OCI-LY7 (cell line): ENCODE results near the gene PTPRT. TPM values are rescaled to one million over a fixed set of nuclear protein-coding genes. Genes with fewer than 3 reads are reported as not detected.

Experiments
- BruUV-seq: library from RNA; stranded (reverse); fragments of 400-500 nt; replicated peaks from 2 replicates; lab custom pipeline; 2021; lab: Mats Ljungman, UMichigan
- CTCF ChIA-PET: fragments of 300-600 bp; sonication (Branson Sonifier 250); formaldehyde crosslinking; loops from one replicate; lab custom pipeline; 2022; ENCODE audit warnings: antibody characterized with exemption; ENCODE audit not compliant: unreplicated experiment; lab: Charles Lee
- POLR2A ChIA-PET: fragments of 300-600 bp; sonication (Branson Sonifier 250); formaldehyde crosslinking; loops from one replicate; lab custom pipeline; 2022; ENCODE audit warnings: antibody characterized with exemption; lab: Charles Lee
- DNase-seq: peaks from one replicate; pipeline ENCODE4 v3.0.0-alpha.2; 2015; ENCODE audit warnings: low spot score
- H2AFZ ChIP-seq: fragments of 200-600 bp; sonication (generic), shearing (Covaris generic); 2 replicates; pipeline ENCODE4 v1.6.1; 2014; ENCODE audit warnings: mild to moderate bottlenecking, antibody characterized with exemption, low read length, moderate library complexity
- H3K27ac ChIP-seq: fragments of 200-600 bp; sonication (generic); 2 replicates; pipeline ENCODE4 v1.5.1; 2014; ENCODE audit warnings: mixed run types, low read depth, mild to moderate bottlenecking, moderate library complexity, low read length, inconsistent platforms; ENCODE audit not compliant: poor library complexity, severe bottlenecking
- H3K36me3 ChIP-seq: fragments of 200-600 bp; sonication (generic); 2 replicates; pipeline ENCODE4 v1.6.1; 2014; ENCODE audit warnings: mild to moderate bottlenecking, antibody characterized with exemption, low read length, moderate library complexity, mixed read lengths; ENCODE audit not compliant: insufficient read depth
- H3K4me1 ChIP-seq: fragments of 200-600 bp; sonication (generic); 2 replicates; pipeline ENCODE4 v1.5.1; 2014; ENCODE audit warnings: mild to moderate bottlenecking, low read length; ENCODE audit not compliant: insufficient read depth, poor library complexity, severe bottlenecking
- H3K4me2 ChIP-seq: fragments of 200-600 bp; sonication (generic); 2 replicates; pipeline ENCODE4 v1.6.1; 2014; ENCODE audit warnings: mild to moderate bottlenecking, low read length
- H3K4me3 ChIP-seq: fragments of 200-600 bp; sonication (generic); 2 replicates; pipeline ENCODE4 v1.5.1; 2014; ENCODE audit warnings: mild to moderate bottlenecking, low read depth, low read length; ENCODE audit not compliant: poor library complexity, severe bottlenecking
- H3K79me2 ChIP-seq: fragments of 200-600 bp; sonication (generic); 2 replicates; pipeline ENCODE4 v1.6.1; 2016; ENCODE audit warnings: low read depth, mild to moderate bottlenecking, low read length, moderate library complexity, mixed read lengths; ENCODE audit not compliant: insufficient read depth
- H3K9me2 ChIP-seq: fragments of 200-600 bp; sonication (generic); 2 replicates; pipeline ENCODE4 v1.6.1; 2016; ENCODE audit warnings: mild to moderate bottlenecking, low read length, mixed read lengths; ENCODE audit not compliant: insufficient read depth
- H3K9me3 ChIP-seq: fragments of 200-600 bp; sonication (generic); 2 replicates; pipeline ENCODE4 v1.6.1; 2014; ENCODE audit warnings: mild to moderate bottlenecking, mixed run types, low read length, mixed read lengths
- H4K20me1 ChIP-seq: fragments of 200-600 bp; sonication (generic); 2 replicates; pipeline ENCODE4 v1.6.1; 2014; ENCODE audit warnings: mild to moderate bottlenecking, antibody characterized with exemption, low read length, moderate library complexity, mixed read lengths; ENCODE audit not compliant: insufficient read depth
- EZH2phosphoT487 ChIP-seq: fragments of 200-600 bp; sonication (generic); IDR thresholded peaks from 2 replicates; pipeline ENCODE4 v1.6.1; 2018; ENCODE audit warnings: low read depth, borderline replicate concordance, mild to moderate bottlenecking, mixed run types, antibody characterized with exemption, low read length, moderate library complexity, mixed read lengths
- intact Hi-C: fragments of 100-400 bp; cut with micrococcal nuclease; formaldehyde crosslinking; loops from one replicate; pipeline ENCODE4 v1.10.0; 2022; ENCODE audit not compliant: unreplicated experiment
- total RNA-seq, 2 experiments: library from RNA; depleted of rRNA in 1 of 2; stranded (reverse); fragments of >200 nt in 1 of 2; shearing (Covaris generic) in 1 of 2; gene quantifications; 2 replicates each; pipeline ENCODE4 v1.2.3, GENCODE V29; 2014 to 2022
- TF ChIP-seq, protein P1 (sequence below): fragments of 200-600 bp; sonication (generic); conservative IDR thresholded peaks from 2 replicates; pipeline ENCODE4 v1.5.1; 2014; ENCODE audit warnings: mild to moderate bottlenecking, antibody characterized with exemption, low read length, moderate library complexity, mixed read lengths

Gene PTPRT
- total RNA-seq, 2 experiments from 2014 or later: not detected

DNA sequence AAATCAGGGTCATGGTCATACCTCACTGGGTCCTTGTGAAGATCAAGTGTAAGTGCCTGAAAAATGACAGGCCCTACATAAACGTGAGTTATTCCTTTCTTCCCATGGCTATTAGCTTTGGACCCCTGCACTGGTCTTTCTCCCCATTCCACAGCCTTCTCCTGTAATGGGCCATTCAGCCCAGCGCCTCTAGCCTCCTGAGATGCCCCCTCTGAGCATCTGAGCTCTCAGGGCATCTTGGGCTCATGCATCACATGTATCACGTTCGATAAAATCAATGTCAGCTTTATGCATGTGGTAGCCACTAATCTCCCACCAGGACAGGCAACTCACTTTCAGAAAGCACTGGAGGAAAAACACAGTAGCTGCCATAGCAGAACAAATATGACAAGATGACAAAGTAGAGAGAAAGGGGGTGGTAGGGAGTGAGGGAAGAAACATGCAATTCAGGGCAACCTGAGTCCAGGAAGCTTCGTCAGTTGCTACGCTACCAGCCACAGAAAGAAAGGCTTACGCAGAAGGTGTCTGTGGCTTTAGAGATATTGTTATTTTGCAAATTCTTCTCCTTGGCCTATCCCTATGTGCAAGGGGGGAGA lies 498.8 kb downstream of the PTPRT start:
- ChIA-PET POLR2A (no interaction called here), CTCF (no interaction called here)
- intact Hi-C loops: no loop called here
- no peak overlapping the region for H3K4me2 ChIP-seq
- H3K9me3 ChIP-seq: no peaks in the 10 kb centered on the region
- H2AFZ ChIP-seq: no peak overlapping the region
- no peak overlapping the region for H3K27ac ChIP-seq
- no TSS peak for BruUV-seq
- no peak for DNase-seq
- H3K4me1 ChIP-seq: no peaks in the 10 kb centered on the region
- no peaks in the 10 kb centered on the region for H3K79me2 ChIP-seq
- TF ChIP-seq EZH2phosphoT487: no peak
- TF ChIP-seq, protein P1, sequence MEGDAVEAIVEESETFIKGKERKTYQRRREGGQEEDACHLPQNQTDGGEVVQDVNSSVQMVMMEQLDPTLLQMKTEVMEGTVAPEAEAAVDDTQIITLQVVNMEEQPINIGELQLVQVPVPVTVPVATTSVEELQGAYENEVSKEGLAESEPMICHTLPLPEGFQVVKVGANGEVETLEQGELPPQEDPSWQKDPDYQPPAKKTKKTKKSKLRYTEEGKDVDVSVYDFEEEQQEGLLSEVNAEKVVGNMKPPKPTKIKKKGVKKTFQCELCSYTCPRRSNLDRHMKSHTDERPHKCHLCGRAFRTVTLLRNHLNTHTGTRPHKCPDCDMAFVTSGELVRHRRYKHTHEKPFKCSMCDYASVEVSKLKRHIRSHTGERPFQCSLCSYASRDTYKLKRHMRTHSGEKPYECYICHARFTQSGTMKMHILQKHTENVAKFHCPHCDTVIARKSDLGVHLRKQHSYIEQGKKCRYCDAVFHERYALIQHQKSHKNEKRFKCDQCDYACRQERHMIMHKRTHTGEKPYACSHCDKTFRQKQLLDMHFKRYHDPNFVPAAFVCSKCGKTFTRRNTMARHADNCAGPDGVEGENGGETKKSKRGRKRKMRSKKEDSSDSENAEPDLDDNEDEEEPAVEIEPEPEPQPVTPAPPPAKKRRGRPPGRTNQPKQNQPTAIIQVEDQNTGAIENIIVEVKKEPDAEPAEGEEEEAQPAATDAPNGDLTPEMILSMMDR: no peak
- H3K36me3 ChIP-seq: no peaks in the 10 kb centered on the region
- no peaks in the 10 kb centered on the region for H3K9me2 ChIP-seq
- no peak overlapping the region for H3K4me3 ChIP-seq
- no peaks in the 10 kb centered on the region for H4K20me1 ChIP-seq

DNA sequence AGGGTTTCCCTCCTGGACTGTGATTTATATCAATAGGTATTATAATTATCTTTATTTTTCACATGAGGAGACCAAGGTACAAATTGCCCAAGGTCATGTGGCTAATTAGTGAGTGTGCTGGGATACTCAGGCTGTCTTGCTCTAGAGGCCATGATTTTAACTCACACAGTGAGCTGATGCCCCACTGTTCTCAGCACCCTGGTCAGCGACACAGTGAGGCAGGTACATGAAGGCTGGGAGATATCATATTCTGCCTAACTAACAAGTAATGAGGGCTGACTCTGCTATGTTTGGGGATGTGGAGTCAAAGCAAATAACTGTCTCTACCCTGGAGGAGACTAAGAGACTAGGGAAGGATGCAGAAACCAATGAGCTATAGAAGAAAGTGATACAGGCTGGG lies 501.1 kb downstream of the PTPRT start:
- no peak for TF ChIP-seq EZH2phosphoT487
- TF ChIP-seq, protein P1: no peak
- Histone ChIP-seq H3K27ac (no peak overlapping the region), H3K4me3 (no peak overlapping the region), H3K4me1 (no peaks in the 10 kb centered on the region), H3K79me2 (no peaks in the 10 kb centered on the region), H4K20me1 (no peaks in the 10 kb centered on the region), H3K9me2 (no peaks in the 10 kb centered on the region), H2AFZ (no peak overlapping the region), H3K4me2 (no peak overlapping the region), H3K36me3 (no peaks in the 10 kb centered on the region), H3K9me3 (no peaks in the 10 kb centered on the region)
- DNase-seq: no peak
- POLR2A ChIA-PET: no interaction called here
- CTCF ChIA-PET: no interaction called here
- intact Hi-C loops: no loop called here
- BruUV-seq: no TSS peak

DNA sequence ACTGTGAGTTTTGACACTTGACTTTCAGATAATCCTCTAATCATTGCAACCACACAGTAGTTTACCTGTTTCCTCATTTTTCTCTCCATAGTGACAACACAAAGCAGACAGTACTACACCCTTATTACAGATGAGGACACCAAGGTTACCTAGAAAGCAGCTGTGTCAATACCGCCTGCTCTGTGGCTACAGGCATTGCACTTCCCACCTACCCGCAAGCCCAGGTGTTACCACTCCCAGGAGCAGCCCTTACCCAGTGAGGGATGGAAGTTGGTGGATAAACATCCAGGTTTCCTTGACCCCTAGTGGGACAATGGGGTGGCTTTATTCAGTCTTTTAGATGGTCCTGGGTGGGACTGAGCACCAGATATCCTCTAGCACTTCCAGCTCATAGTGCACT lies 503.6 kb downstream of the PTPRT start:
- ChIA-PET POLR2A (no interaction called here), CTCF (no interaction called here)
- Histone ChIP-seq H3K4me1 (no peaks in the 10 kb centered on the region), H4K20me1 (no peaks in the 10 kb centered on the region), H2AFZ (no peak overlapping the region), H3K36me3 (no peaks in the 10 kb centered on the region), H3K27ac (no peak overlapping the region), H3K79me2 (no peaks in the 10 kb centered on the region), H3K9me2 (no peaks in the 10 kb centered on the region), H3K4me3 (no peak overlapping the region), H3K4me2 (no peak overlapping the region), H3K9me3 (no peaks in the 10 kb centered on the region)
- no TSS peak for BruUV-seq
- intact Hi-C loops: no loop called here
- DNase-seq: no peak
- TF ChIP-seq, protein P1: no peak
- TF ChIP-seq EZH2phosphoT487: no peak
